NCI-H2171 (cell line): ENCODE results near the gene RMND1.

Experiments
- DNase-seq: peaks from one replicate; lab custom pipeline; 2025; lab: John Stamatoyannopoulos, UW

Gene RMND1

GRCh38 chr6:151414641-151415260 is 37.2 kb downstream of the RMND1 start:
- no peak for DNase-seq

GRCh38 chr6:151413372-151414145 is 38.4 kb downstream of the RMND1 start:
- no peak for DNase-seq

GRCh38 chr6:151412909-151413308 is 39.0 kb downstream of the RMND1 start:
- DNase-seq, result no peak

- no peak for DNase-seq
Measured at GRCh38 chr6:151409679-151410078, 42.2 kb downstream of the RMND1 start.

GRCh38 chr6:151409260-151409659 is 42.7 kb downstream of the RMND1 start:
- no peak for DNase-seq

GRCh38 chr6:151408858-151409257 is 43.1 kb downstream of the RMND1 start:
- no peak for DNase-seq

GRCh38 chr6:151403919-151404308 is 48.0 kb downstream of the RMND1 start:
- no peak for DNase-seq

- DNase-seq, result no peak
Measured at GRCh38 chr6:151402228-151402627, 49.7 kb downstream of the RMND1 start.

- no peak for DNase-seq
Measured at GRCh38 chr6:151400473-151400872, 51.5 kb downstream of the RMND1 start.

GRCh38 chr6:151399679-151400078 is 52.2 kb downstream of the RMND1 start:
- no peak for DNase-seq

GRCh38 chr6:151393410-151393809 is 58.5 kb downstream of the RMND1 start:
- no peak for DNase-seq

- DNase-seq, result no peak
Measured at GRCh38 chr6:151392427-151392826, 59.5 kb downstream of the RMND1 start.

GRCh38 chr6:151391471-151392413 is 60.2 kb downstream of the RMND1 start, which contains the start of gene ZBTB2:
Gene ZBTB2, minus strand, starts transcription at chr6:151391559. Its CDS starts 17,922 bp downstream, at chr6:151373637.
- DNase-seq, result peak; percentile 54

GRCh38 chr6:151390851-151391470 is 61.0 kb downstream of the RMND1 start:
- DNase-seq, result peak; percentile 65

GRCh38 chr6:151390276-151390850 is 61.6 kb downstream of the RMND1 start:
- peak; percentile 97 for DNase-seq

GRCh38 chr6:151389618-151390275 is 62.2 kb downstream of the RMND1 start:
- DNase-seq, result peak; percentile 63

GRCh38 chr6:151388997-151389617 is 62.8 kb downstream of the RMND1 start:
- no peak for DNase-seq

- no peak for DNase-seq
Measured at GRCh38 chr6:151388236-151388635, 63.7 kb downstream of the RMND1 start.

- DNase-seq, result no peak
Measured at GRCh38 chr6:151387175-151387970, 64.6 kb downstream of the RMND1 start.

- no peak for DNase-seq
Measured at GRCh38 chr6:151385177-151385576, 66.7 kb downstream of the RMND1 start.
